HCEC 1CT (cell line): ENCODE data around the gene CREB5.
"Not testable (repeated sequence)": the region's sequence is repeated elsewhere in the genome, so short reads cannot be mapped to it uniquely, and the experiment has no call there.

ENCODE experiments used
- DNase-seq: peaks from one replicate; pipeline ENCODE4 v3.0.0-alpha.2; 2017

Gene CREB5

DNA sequence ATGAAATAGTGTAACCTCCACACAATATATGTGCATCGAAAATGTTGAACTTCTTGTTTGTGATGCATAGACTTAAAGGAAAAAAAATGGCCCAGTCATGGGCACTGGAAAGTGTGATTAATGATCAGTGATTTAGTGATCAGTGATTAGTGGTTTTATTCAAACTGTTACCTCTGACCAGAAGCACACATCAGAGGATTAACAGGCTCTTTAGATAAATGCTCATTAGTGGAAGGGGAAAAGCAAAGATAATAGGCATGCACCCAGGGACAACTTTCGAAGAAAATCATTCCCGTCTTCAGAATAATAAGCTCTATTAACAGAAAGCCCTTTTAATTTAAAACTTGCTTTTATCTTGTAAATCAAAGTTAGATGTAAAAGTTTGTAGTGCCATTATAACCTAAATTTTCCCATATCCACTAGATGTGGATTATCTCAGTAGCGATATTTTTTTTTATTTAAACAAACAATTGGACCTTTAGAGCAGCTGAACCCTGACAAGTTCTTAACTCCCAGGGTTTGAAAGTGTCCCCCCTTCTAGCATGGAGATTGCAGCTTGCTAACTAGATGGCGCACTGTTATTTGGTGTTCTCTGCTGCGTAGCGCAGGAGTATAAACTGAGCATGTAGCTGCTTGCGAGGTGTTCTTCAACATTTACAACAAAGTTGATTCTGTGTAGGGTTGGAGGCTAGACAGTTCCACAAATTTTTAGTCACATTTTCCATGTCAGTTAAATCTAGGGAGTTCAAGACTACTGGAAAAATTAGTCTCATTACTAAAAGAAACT lies at the start of gene CREB5:
TSS of gene CREB5 (plus strand) at position 643 of the 787 bp plus-strand sequence. CDS start 397 bp downstream, outside the sequence.
- DNase-seq: no peak

GRCh38 chr7:28362812-28363211 lies 49.5 kb upstream of the CREB5 start:
- DNase-seq: peak; percentile 15

- DNase-seq: no peak
These were observed 48.2 kb upstream of the CREB5 start for GRCh38 chr7:28364082-28364481.

DNA sequence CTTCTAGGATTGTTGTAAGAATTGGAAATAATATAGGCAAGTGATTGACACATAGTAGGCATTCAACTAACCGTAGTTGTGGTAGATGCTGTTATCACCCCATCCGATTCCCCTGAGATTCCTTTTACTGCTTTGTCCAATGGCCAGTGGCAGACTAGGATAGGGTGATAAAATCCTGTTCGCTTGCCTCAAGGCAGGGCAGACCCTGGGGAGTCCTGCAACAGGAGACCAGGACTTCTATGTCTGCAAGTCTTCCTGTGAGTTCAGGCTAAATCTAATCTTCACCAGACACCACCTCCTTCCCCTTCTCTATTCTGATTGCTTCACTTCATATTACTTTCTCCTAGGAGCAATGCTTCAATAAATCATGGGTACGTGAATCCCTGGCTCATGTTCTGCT lies 42.8 kb upstream of the CREB5 start:
- no peak for DNase-seq

DNA sequence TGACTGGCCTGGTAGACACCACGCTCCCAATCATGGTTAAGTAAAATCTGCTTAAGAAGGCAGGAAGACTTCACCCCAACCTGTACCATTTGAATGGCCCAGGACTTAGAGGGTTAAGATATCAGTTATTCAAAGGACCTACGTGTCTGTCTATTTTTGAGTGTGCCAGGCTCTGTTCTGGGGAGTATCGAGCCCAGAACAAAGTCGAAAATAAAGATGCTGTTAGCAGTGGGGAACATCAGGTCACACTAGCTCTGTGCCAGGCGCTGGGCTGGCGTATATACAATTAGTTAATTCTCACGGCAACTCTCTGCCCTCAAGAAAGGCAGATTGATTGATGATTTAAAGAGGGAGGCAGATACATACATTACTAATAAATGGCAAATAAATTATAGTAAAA lies 40.5 kb upstream of the CREB5 start:
- DNase-seq: no peak

GRCh38 chr7:28373990-28374389 lies 38.3 kb upstream of the CREB5 start:
- no peak for DNase-seq

- DNase-seq: no peak
These were observed 36.6 kb upstream of the CREB5 start for GRCh38 chr7:28375729-28376128.

DNA sequence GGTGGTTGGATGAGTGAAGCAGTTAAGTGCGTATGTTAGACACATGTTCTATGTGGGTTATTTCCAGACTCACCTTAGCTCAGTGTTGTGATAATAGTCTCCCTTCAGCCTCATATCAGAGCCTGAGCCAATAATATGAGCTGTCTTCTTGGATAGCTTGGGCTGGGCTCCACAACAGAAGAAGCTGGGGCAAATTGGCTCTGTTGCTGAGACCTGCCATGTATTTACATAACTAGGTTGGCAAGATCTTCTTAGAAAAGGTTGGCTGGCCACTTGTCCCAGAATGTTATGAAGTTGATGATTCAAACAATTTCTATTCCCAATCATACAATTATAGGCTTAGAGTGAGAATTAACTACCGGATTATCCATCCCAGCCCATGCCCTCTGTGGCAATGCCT lies 35.7 kb upstream of the CREB5 start:
- DNase-seq: no peak

- no peak for DNase-seq
These were observed 33.7 kb upstream of the CREB5 start for GRCh38 chr7:28378574-28379149.

DNA sequence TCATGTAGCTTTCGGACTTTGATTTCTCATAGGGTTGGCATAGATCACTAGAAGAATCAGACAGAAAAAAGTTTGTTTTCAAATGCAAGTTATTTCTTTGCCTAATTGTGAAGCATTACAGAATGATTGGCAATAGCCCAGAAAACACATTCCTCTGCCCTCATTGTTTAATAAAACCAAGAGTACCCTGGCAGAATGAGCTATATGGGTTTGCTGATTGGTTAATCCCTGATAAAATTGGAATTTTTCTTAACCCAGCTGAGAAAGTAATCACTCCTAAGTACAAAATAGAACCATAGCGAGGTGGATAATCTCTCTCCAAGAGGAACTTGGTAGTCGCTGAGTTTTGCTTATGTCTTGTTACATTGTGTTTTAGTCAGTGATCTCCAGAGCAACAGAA lies 30.9 kb upstream of the CREB5 start:
- DNase-seq: no peak

GRCh38 chr7:28382144-28382543 lies 30.2 kb upstream of the CREB5 start:
- no peak for DNase-seq

- DNase-seq: no peak
These were observed 28.3 kb upstream of the CREB5 start for GRCh38 chr7:28383975-28384374.

- peak; percentile 68 for DNase-seq
These were observed 22.6 kb upstream of the CREB5 start for GRCh38 chr7:28389504-28390395.

- DNase-seq: no peak
These were observed 21.9 kb upstream of the CREB5 start for GRCh38 chr7:28390426-28390825.

GRCh38 chr7:28392289-28392688 lies 20.0 kb upstream of the CREB5 start:
- no peak for DNase-seq

DNA sequence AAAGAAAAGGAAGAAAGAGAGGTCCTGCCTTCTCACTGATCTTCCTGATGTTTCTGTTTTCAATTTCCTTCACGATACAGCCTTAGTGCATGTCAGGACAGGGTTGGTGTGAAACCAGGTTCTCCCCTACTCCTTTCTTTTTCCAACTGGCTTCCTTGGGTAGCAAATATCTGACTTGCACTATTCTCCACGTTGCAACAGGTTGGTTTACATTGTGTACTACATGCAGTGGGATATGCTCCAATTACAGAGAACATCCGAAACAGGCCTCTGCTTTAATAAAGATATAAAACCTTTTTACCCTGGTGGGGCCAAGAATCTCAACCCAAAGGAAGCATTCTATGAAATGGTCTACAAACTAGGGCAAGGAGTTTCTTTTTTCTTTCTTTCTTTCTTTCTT lies 16.9 kb upstream of the CREB5 start:
- no peak for DNase-seq

DNA sequence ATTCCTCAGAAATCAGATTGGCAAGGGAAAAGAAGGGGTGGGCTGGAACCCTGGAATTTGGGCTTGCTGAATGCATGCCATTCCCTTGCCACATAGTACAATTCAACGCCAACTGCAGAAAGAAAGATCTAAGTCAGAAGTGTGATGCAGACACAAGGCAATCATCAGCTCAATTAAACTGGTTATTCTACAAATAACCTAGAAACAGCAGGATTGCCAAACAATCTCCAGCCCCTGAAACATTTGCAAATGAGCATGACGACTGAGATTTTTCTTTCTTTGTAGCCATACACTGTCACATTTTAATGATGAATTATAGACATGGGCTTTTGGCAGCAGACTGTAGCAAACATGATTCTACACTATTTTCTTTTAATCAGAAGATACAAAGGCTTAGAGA lies 16.5 kb upstream of the CREB5 start:
- DNase-seq: no peak

DNA sequence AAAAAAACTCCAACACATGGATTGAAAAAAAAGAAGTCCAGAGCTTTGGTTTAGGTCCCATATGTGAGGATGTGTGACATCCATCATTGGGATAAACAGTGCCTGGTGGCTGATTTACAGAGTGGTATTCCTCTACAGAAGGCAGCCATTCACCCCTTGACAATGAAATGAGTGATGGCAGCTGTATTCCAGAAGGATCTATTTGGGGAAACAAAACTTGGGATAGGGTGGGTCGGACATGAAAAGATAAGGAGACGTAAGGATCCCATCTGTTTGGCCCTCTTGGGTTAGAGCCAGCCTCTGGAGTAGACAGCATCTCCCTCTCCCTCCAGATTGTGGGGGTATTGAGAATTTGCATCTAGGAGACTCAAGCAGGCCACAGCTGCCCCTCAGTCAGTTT lies 15.2 kb upstream of the CREB5 start:
- no peak for DNase-seq

GRCh38 chr7:28400838-28401360 lies 11.4 kb upstream of the CREB5 start:
- no peak for DNase-seq

DNA sequence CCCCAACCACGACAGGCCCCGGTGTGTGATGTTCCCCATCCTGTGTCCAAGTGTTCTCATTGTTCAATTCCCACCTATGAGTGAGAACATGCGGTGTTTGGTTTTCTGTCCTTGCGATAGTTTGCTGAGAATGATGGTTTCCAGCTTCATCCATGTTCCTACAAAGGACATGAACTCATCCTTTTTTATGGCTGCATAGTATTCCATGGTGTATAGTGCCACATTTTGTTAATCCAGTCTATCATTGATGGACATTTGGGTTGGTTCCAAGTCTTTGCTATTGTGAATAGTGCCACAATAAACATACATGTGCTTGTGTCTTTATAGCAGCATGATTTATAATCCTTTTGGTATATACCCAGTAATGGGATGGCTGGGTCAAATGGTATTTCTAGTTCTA lies 10.8 kb upstream of the CREB5 start:
- not testable (repeated sequence) for DNase-seq

DNA sequence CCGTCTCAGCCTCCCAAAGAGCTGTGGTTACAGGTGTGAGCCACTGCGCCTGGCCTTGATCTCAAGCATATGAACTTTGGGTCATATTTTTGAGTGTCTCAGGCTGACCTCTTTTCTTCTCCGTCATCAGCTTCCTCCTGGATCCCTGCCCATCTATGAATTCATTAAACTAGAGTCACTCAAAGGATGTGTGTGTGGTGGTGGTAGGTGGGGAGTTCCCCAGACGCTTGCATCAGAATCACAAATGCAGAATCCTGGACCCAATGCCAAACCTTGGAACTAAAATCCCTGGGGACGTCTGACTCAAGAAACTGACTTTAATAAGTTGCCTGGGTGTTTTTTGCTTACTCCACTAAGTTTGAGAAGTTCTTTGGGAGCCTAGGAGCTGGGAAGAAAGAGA lies 6.7 kb upstream of the CREB5 start:
- DNase-seq: peak; percentile 67

GRCh38 chr7:28406192-28406591 lies 6.1 kb upstream of the CREB5 start:
- no peak for DNase-seq

GRCh38 chr7:28407651-28408050 lies 4.7 kb upstream of the CREB5 start:
- DNase-seq: peak; percentile 67
